Effector memory CD4-positive, alpha-beta T cell (primary cell): Measurements from ENCODE around the gene SEC31A.

Experiments
- DNase-seq, 3 donors: peaks; one replicate each; pipeline ENCODE4 v3.0.0-alpha.2; 2020
- H3K27ac ChIP-seq: 2 replicates; pipeline ENCODE4 v1.7.0; 2013; ENCODE audit warnings: mild to moderate bottlenecking, low read length, moderate library complexity; ENCODE audit not compliant: insufficient read depth, poor library complexity, severe bottlenecking
- H3K27me3 ChIP-seq: replicated peaks from 2 replicates; pipeline ENCODE4 v1.7.0; 2013; ENCODE audit warnings: mild to moderate bottlenecking, low read length; ENCODE audit not compliant: insufficient read depth, control insufficient read depth, poor library complexity, severe bottlenecking
- H3K36me3 ChIP-seq: 2 replicates; pipeline ENCODE4 v1.7.0; 2013; ENCODE audit warnings: mild to moderate bottlenecking, low read length, moderate library complexity; ENCODE audit not compliant: control insufficient read depth, insufficient read depth
- H3K4me1 ChIP-seq: 2 replicates; pipeline ENCODE4 v1.7.0; 2013; ENCODE audit warnings: low read length, mild to moderate bottlenecking; ENCODE audit not compliant: control insufficient read depth, insufficient read depth, poor library complexity, severe bottlenecking
- H3K4me3 ChIP-seq: 2 replicates; pipeline ENCODE4 v1.7.0; 2013; ENCODE audit warnings: low read length, low read depth, mild to moderate bottlenecking; ENCODE audit not compliant: insufficient read depth, poor library complexity, severe bottlenecking
- H3K9me3 ChIP-seq: 2 replicates; pipeline ENCODE4 v1.7.0; 2013; ENCODE audit warnings: mild to moderate bottlenecking, low read length, moderate library complexity; ENCODE audit not compliant: control insufficient read depth

The SEC31A gene

DNA sequence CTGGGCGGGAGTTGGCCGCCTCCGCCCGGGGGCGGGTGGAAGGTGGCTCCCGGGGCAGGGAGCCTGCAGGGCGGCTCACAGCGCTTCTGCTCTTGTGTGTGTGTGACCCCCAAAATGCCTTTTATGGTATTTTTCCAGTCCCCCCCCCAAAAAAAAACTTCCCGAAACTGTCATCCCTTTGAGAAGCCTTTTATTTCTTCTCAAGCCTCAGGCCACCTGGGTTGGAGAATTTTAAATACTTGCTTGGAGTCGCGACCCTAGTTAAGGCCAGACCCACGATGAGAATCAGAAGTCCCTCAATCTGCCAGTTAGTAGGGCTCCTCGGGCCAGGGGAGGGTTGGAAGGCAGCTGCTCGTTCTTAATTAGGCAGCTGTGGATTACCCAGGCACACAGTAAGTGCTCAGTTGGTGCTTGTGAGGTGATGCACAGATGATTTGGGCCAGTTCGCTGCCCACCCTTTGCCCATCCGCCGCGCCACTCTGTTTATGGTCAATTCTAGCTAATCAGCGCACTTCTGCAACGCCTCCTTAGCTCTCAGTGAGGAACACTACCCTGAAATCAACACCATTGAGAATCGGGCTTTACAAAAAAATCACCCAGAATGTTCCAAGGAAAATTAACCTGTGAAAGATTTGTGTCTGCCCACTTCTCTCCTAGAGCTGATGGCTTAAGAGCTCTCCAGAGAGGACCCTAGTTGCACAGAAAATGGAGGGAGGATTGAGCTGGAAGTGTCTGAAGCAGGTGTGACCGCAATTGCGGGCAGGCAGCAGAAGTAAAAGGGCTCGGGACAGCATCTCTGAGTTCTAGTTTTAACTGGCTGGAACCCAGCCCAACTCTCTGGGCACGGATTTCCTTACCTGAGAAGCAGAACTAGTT lies 91.7 kb downstream of the SEC31A start:
- Histone ChIP-seq H3K9me3 (no peaks in the 10 kb centered on the region), H3K27ac (no peak overlapping the region), H3K27me3 (peaks cover 19% of the 10 kb centered on the region), H3K4me3 (peak overlapping the region; percentile 68), H3K4me1 (peaks cover 7% of the 10 kb centered on the region), H3K36me3 (no peaks in the 10 kb centered on the region)
- no peak for DNase-seq

GRCh38 chr4:82798168-82799005 lies 92.6 kb downstream of the SEC31A start, which contains the start of gene SCD5:
TSS of gene SCD5 (minus strand) at chr4:82798796. CDS start at chr4:82798537, 259 bp downstream.
- no peak within 1 kb of the TSS for H3K27ac ChIP-seq
- peak in 1 of 3 donors; percentile 44 for DNase-seq
- no peaks in the 10 kb centered on the region for H3K9me3 ChIP-seq
- peaks cover 7% of the 10 kb centered on the region for H3K4me1 ChIP-seq
- peak within 1 kb of the TSS; percentile 68 for H3K4me3 ChIP-seq
- no peaks in the 10 kb centered on the region for H3K36me3 ChIP-seq
- peaks cover 19% of the 10 kb centered on the region for H3K27me3 ChIP-seq

DNA sequence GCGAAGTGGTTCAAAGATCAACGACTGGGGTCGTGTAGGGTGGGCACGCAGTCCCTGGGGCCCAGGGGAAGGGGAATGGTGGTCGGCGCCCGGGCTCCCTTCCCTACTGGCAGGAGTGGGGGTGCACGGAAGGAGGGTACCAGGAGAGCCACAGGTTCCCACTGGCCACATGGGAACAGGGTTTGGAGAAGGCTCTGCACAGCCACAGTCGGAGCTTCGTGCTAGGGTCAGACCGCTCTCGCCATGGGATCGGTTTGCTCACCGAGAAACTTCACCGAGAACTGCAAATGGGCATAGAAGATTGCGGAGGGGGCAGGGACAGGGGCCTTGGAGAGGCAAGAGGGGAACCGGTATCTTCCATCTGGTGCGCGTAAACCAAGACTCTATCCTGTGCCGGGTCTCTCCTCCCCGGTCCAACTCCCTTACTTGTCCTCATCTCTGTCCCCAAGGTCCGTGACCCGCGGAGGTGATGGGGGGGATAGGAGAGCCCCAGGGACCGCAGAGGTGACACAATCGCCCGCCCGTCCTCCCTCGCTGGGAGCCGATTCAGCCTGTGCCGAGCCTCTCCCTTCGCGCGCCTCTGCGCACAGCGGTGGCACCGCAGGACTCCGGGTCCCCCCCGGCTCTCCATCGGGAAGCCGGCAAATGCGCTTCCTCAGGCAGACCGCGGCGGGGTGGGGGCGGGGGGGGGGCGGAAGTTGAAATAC lies 93.4 kb downstream of the SEC31A start:
- DNase-seq = no peak
- no peaks in the 10 kb centered on the region for H3K36me3 ChIP-seq
- H3K27ac ChIP-seq = no peak overlapping the region
- H3K9me3 ChIP-seq = no peaks in the 10 kb centered on the region
- peak overlapping the region; percentile 40 for H3K4me3 ChIP-seq
- peaks cover 7% of the 10 kb centered on the region for H3K4me1 ChIP-seq
- peaks cover 19% of the 10 kb centered on the region for H3K27me3 ChIP-seq

- DNase-seq = no peak
- Histone ChIP-seq H3K4me1 (peaks cover 7% of the 10 kb centered on the region), H3K4me3 (no peak overlapping the region), H3K27ac (no peak overlapping the region), H3K27me3 (peaks cover 19% of the 10 kb centered on the region), H3K9me3 (no peaks in the 10 kb centered on the region), H3K36me3 (no peaks in the 10 kb centered on the region)
Measured at GRCh38 chr4:82797040-82797404, 93.9 kb downstream of the SEC31A start.

GRCh38 chr4:82792912-82793649 lies 97.9 kb downstream of the SEC31A start:
- H3K9me3 ChIP-seq = no peaks in the 10 kb centered on the region
- DNase-seq = no peak
- peaks cover 13% of the 10 kb centered on the region for H3K27me3 ChIP-seq
- no peaks in the 10 kb centered on the region for H3K36me3 ChIP-seq
- H3K27ac ChIP-seq = no peak overlapping the region
- no peaks in the 10 kb centered on the region for H3K4me1 ChIP-seq
- H3K4me3 ChIP-seq = no peak overlapping the region

- Histone ChIP-seq H3K27ac (no peak overlapping the region), H3K9me3 (no peaks in the 10 kb centered on the region), H3K27me3 (peaks cover under 1% of the 10 kb centered on the region), H3K4me3 (no peak overlapping the region), H3K4me1 (no peaks in the 10 kb centered on the region), H3K36me3 (no peaks in the 10 kb centered on the region)
- no peak for DNase-seq
Measured at GRCh38 chr4:82791179-82791578, 99.8 kb downstream of the SEC31A start.

DNA sequence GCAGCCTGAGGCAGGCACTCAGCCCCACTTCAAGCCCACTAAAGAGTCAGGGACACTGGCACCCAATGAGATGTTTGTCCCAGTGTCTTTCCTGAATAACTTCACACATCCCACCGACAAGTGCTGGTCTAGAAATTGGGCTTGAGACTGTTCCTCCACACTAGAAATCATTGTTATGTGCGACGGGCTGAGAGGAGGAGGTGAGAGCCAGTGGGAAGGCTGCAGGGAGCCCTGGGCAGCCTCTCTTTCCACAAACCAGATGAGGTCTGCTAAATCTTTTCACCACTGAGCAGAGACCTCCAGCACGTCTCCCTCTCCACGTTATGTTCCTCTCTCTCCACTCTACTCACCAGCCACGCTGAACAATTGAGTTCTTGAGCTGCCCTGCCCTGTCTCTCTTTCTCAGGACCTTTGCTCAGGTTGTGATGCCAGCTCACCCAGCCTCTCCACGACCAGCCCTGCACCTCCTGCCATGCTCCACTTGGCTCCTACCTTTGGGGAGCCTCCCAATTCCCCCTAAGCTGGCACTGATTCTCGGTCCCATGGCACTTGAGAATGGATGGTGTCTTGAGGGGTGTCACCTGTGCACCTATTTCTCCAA lies 100.8 kb downstream of the SEC31A start:
- no peaks in the 10 kb centered on the region for H3K27me3 ChIP-seq
- H3K36me3 ChIP-seq = no peaks in the 10 kb centered on the region
- no peaks in the 10 kb centered on the region for H3K9me3 ChIP-seq
- H3K4me1 ChIP-seq = no peaks in the 10 kb centered on the region
- H3K4me3 ChIP-seq = no peak overlapping the region
- no peak for DNase-seq
- H3K27ac ChIP-seq = no peak overlapping the region

DNA sequence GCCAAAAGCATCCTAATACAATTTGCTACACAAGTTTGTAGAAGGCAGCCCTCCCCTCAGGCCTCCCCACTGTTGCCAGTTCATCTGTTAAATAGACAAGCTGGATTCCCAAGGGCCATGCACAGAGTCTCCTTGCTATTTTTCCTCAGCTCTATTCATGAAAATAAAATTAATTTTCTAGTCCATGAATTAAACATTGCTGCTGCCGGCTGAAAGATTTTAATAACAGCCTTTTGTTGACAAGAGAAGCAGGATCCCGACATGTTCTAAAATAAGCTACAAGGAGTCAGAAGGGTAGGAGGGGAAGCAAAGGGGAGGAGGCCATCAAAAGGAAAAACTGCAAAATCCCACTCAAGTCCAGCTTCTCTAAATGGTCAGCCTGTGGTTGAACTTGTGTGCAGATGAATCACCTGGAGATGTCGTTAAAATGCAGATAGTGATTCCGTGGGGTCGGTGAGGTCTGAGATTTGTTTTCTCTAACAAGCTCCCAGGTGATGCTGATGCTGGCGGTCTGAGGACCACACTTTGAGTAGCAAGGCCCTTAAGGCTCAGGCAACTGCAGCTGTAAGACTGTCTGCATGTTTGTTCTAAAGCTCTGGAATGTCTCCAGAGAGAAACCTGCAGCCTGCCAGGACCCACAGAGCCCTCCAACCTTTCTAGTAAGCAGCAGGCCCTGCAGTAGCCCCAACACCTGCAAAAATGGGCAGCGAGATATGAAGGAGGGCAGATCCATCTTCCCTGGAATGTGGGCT lies 101.8 kb downstream of the SEC31A start:
- Histone ChIP-seq H3K9me3 (no peaks in the 10 kb centered on the region), H3K27ac (no peak overlapping the region), H3K36me3 (no peaks in the 10 kb centered on the region), H3K4me3 (no peak overlapping the region), H3K4me1 (no peaks in the 10 kb centered on the region), H3K27me3 (no peaks in the 10 kb centered on the region)
- no peak for DNase-seq
